Natural killer cell (primary cell): Measurements from ENCODE around the gene PLXNA2. TPM values are rescaled to one million over a fixed set of nuclear protein-coding genes. Genes with fewer than 3 reads are reported as not detected.

Source experiments
- ATAC-seq, 3 donors: fragments of 150-1000 bp in 2 of 3; fragments of 200-7000 bp in 1 of 3; cut with Tn5 transposase; 1 replicate in 1 of 3; 2 replicates in 2 of 3; pipeline ENCODE4 v1.10.0; 2021; ENCODE audit warnings: mild to moderate bottlenecking in 2 of 3, moderate library complexity in 2 of 3
- DNase-seq, 2 donors: peaks; one replicate each; pipeline versions ENCODE4 v3.0.0 to v3.0.0-alpha.2; 2013 to 2021; ENCODE audit warnings: mixed read lengths in 1 of 2
- H3K27ac ChIP-seq: one replicate; pipeline ENCODE4 v1.5.1; 2013; ENCODE audit warnings: mild to moderate bottlenecking, low read length
- H3K27me3 ChIP-seq: one replicate; pipeline ENCODE4 v1.6.1; 2013; ENCODE audit warnings: low read length; ENCODE audit not compliant: control insufficient read depth, insufficient read depth
- H3K36me3 ChIP-seq: one replicate; pipeline ENCODE4 v1.6.1; 2013; ENCODE audit warnings: low read length; ENCODE audit not compliant: control insufficient read depth, insufficient read depth
- H3K4me1 ChIP-seq: one replicate; pipeline ENCODE4 v1.6.1; 2013; ENCODE audit warnings: low read length; ENCODE audit not compliant: control insufficient read depth, insufficient read depth
- H3K4me3 ChIP-seq: one replicate; pipeline ENCODE4 v1.5.1; 2013; ENCODE audit warnings: low read length
- H3K9me3 ChIP-seq: one replicate; pipeline ENCODE4 v1.6.1; 2013; ENCODE audit warnings: low read length; ENCODE audit not compliant: control insufficient read depth, insufficient read depth
- H3K27ac Mint-ChIP-seq, 2 donors: one replicate each; pipeline ENCODE4 v1.8.0; 2022; ENCODE audit warnings: mild to moderate bottlenecking in 2 of 2, mixed read lengths in 2 of 2, moderate library complexity in 1 of 2
- H3K27me3 Mint-ChIP-seq, 2 donors: one replicate each; pipeline ENCODE4 v1.8.0; 2022; ENCODE audit warnings: low read depth in 2 of 2, mixed read lengths in 2 of 2
- H3K36me3 Mint-ChIP-seq: one replicate; pipeline ENCODE4 v1.8.0; 2022; ENCODE audit warnings: mixed read lengths
- H3K4me1 Mint-ChIP-seq, 2 donors: one replicate each; pipeline ENCODE4 v1.8.0; 2022; ENCODE audit warnings: mixed read lengths in 2 of 2
- H3K4me3 Mint-ChIP-seq: one replicate; pipeline ENCODE4 v1.8.0; 2022; ENCODE audit warnings: mild to moderate bottlenecking, moderate library complexity, mixed read lengths
- H3K9me3 Mint-ChIP-seq, 2 donors: one replicate each; pipeline ENCODE4 v1.8.0; 2022; ENCODE audit warnings: mixed read lengths in 2 of 2
- WGBS: methylation state at CpG from one replicate; pipeline ENCODE4 v1.1.7; 2013; ENCODE audit warnings: missing lambda C conversion rate; ENCODE audit not compliant: insufficient coverage; 5-methylcytosine and 5-hydroxymethylcytosine counted together
- intact Hi-C: fragments of 100-400 bp; cut with micrococcal nuclease; formaldehyde crosslinking; loops from one replicate; pipeline ENCODE4 v1.14.2; 2022
- total RNA-seq, 4 donors: library from RNA; stranded (reverse); fragments of 120-200 nt in 1 of 4; gene quantifications; one replicate each; pipeline versions ENCODE4 v1.2.3 to v1.2.4, GENCODE V29; 2013 to 2022
- TF ChIP-seq, protein P1 (sequence below): fragments of 200-600 bp; IDR thresholded peaks from one replicate; pipeline ENCODE4 v1.8.0; 2022; ENCODE audit warnings: antibody characterized with exemption

PLXNA2 gene
- total RNA-seq, 3 donors from 2014 or later (not counting 1 experiment from before 2014, with no cell fraction given): 2.8 to 8.4 (median 2.8) TPM

DNA sequence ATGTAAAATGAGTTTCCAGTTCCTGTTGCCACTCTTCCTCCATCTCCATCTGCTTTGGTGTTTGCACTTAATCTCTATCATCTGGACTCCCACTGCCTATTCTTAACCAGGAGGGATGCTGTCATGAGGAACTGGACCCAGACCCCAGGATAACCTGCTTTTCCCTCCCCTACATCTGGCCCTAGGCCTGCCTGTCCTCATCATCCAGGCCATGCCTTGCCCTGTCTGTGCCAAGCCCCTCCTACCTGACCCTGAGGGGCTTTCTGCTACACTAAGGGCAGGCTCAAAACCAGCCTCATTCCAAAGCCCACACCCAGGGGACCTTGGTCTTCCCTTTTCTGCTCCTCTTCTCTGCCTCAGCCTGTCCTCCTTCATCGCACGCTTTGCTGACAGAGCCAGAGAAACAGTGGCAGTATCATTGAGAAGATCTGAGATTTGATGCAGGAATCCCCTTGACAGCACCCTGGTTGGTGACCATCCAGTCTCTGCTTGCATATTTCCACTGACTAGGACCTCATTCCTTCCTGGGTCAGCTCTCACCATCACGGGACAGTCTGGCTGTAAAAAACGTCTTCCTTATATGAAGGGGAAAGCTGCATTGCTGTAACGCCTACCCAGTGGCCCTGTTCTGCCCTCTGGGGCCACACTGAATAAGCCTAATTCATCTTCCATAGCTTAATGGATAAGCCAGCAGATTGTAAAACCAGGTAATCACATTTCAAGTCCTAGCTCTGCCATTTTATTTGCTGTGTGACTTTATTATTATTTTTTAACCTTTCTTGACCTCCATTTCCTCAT is 38.8 kb downstream of the PLXNA2 start:
- H3K4me1 Mint-ChIP-seq: no peaks in the 10 kb centered on the region
- H3K27ac Mint-ChIP-seq: no peak overlapping the region
- Histone ChIP-seq H3K27ac (no peak overlapping the region), H3K4me3 (no peak overlapping the region), H3K9me3 (no peaks in the 10 kb centered on the region), H3K4me1 (no peaks in the 10 kb centered on the region), H3K36me3 (no peaks in the 10 kb centered on the region), H3K27me3 (no peaks in the 10 kb centered on the region)
- DNase-seq: no peak
- intact Hi-C loops: no loop called here
- no peaks in the 10 kb centered on the region for H3K27me3 Mint-ChIP-seq
- TF ChIP-seq, protein P1, sequence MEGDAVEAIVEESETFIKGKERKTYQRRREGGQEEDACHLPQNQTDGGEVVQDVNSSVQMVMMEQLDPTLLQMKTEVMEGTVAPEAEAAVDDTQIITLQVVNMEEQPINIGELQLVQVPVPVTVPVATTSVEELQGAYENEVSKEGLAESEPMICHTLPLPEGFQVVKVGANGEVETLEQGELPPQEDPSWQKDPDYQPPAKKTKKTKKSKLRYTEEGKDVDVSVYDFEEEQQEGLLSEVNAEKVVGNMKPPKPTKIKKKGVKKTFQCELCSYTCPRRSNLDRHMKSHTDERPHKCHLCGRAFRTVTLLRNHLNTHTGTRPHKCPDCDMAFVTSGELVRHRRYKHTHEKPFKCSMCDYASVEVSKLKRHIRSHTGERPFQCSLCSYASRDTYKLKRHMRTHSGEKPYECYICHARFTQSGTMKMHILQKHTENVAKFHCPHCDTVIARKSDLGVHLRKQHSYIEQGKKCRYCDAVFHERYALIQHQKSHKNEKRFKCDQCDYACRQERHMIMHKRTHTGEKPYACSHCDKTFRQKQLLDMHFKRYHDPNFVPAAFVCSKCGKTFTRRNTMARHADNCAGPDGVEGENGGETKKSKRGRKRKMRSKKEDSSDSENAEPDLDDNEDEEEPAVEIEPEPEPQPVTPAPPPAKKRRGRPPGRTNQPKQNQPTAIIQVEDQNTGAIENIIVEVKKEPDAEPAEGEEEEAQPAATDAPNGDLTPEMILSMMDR: no peak
- ATAC-seq: no peak
- 88% methylated on average over 5 of the region's 5 CpGs for WGBS
- no peaks in the 10 kb centered on the region for H3K36me3 Mint-ChIP-seq
- H3K9me3 Mint-ChIP-seq: no peaks in the 10 kb centered on the region
- H3K4me3 Mint-ChIP-seq: no peak overlapping the region

DNA sequence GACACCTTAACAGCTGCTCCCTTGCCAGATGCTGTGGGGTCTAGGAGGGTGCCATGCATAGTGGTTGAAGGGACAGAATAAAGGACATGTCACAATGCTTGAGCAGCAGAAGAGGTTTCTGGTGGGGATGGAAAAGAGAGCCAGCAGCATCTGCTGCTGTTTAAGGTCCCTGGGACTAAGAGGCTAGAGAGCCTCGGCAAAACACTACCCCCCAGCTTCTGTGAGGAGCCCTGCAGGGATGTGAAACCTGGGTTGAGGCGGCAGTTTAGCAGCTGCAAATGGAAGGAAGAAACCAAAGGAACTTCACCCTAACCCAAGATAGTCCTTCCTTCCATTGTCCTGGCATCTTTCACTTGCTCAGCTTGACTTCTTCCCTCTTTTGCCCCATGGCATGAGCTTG is 39.4 kb downstream of the PLXNA2 start:
- Histone ChIP-seq H3K36me3 (no peaks in the 10 kb centered on the region), H3K4me3 (no peak overlapping the region), H3K9me3 (no peaks in the 10 kb centered on the region), H3K27ac (no peak overlapping the region), H3K27me3 (no peaks in the 10 kb centered on the region), H3K4me1 (no peaks in the 10 kb centered on the region)
- ATAC-seq: no peak
- TF ChIP-seq, protein P1: no peak
- H3K27me3 Mint-ChIP-seq: no peaks in the 10 kb centered on the region
- intact Hi-C loops: no loop called here
- H3K4me1 Mint-ChIP-seq: no peaks in the 10 kb centered on the region
- H3K27ac Mint-ChIP-seq: no peak overlapping the region
- H3K4me3 Mint-ChIP-seq: no peak overlapping the region
- no peaks in the 10 kb centered on the region for H3K36me3 Mint-ChIP-seq
- WGBS: 62% methylated on average over 2 of the region's 2 CpGs
- no peak for DNase-seq
- no peaks in the 10 kb centered on the region for H3K9me3 Mint-ChIP-seq

DNA sequence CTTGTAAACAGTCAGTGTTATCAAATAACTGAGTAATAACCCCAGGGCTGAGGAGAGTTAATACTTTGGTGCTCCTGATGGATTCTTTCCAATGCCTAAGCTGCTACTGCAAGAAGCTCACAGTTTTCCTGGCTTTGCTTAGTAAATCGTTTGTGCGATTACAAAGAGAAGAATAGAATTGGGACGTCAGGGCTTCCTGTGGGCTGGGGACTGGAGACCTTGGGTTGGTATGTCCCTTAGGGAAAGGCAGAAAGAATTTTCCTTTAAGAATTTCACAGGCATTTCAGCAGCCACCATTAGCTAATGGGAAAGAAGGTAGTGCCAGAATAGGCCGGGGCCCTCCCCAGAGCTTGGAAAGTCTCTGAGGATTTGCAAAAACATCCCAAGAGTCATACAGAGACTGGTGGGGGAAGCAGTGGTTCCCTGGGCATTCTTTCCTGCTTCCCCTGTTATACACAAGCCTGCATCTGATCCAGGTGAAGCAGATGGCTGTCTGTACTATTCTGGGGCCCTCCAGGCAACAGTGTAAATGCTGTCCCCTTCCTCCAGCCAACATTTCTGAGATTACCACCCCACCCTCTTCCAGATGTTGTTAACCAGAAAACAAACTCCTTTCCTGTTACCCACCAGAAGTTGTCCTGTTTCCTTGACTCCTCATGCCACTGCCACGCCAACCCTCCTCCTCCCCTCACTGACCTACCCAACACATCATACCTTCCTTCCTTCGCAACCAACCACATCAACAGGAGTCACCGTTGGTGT is 40.2 kb downstream of the PLXNA2 start:
- DNase-seq (no peak), ATAC-seq (no peak)
- H3K9me3 Mint-ChIP-seq: no peaks in the 10 kb centered on the region
- no peak overlapping the region for H3K27ac ChIP-seq
- H3K4me3 Mint-ChIP-seq: no peak overlapping the region
- H3K36me3 Mint-ChIP-seq: no peaks in the 10 kb centered on the region
- no peak overlapping the region for H3K27ac Mint-ChIP-seq
- no peak overlapping the region for H3K4me3 ChIP-seq
- H3K9me3 ChIP-seq: no peaks in the 10 kb centered on the region
- H3K4me1 ChIP-seq: no peaks in the 10 kb centered on the region
- TF ChIP-seq, protein P1: no peak
- H3K4me1 Mint-ChIP-seq: no peaks in the 10 kb centered on the region
- no peaks in the 10 kb centered on the region for H3K27me3 Mint-ChIP-seq
- no peaks in the 10 kb centered on the region for H3K27me3 ChIP-seq
- intact Hi-C loops: no loop called here
- H3K36me3 ChIP-seq: no peaks in the 10 kb centered on the region
- 85% methylated on average over 7 of the region's 7 CpGs for WGBS
